NCI-H146 treated with DMSO at 0.1 percent for 48 hours (cell line): Measurements from ENCODE around the gene TCHP.

Experiments used
- DNase-seq: peaks from one replicate; lab custom pipeline; 2025; ENCODE audit not compliant: unreplicated experiment; lab: John Stamatoyannopoulos, UW

Gene TCHP

DNA sequence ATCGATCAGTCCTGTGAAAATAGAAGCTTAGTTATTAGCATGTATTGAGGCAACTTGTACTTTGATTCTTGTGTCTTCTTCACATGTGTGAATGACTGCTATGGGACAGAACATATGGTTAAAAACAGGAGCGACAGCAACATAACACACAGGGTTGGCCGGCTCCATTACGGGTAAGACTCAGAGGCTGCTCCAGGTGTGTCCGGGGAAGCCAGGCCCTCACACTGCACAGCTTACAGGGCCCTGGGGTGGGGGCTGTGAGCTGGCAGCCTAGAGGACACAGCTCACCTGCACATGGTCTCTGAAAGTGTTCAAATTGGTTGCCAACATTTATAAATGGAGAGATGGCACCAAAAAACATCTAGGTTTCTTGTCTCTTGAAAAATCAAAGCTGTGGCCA is 31.1 kb downstream of the TCHP start:
- no peak for DNase-seq

DNA sequence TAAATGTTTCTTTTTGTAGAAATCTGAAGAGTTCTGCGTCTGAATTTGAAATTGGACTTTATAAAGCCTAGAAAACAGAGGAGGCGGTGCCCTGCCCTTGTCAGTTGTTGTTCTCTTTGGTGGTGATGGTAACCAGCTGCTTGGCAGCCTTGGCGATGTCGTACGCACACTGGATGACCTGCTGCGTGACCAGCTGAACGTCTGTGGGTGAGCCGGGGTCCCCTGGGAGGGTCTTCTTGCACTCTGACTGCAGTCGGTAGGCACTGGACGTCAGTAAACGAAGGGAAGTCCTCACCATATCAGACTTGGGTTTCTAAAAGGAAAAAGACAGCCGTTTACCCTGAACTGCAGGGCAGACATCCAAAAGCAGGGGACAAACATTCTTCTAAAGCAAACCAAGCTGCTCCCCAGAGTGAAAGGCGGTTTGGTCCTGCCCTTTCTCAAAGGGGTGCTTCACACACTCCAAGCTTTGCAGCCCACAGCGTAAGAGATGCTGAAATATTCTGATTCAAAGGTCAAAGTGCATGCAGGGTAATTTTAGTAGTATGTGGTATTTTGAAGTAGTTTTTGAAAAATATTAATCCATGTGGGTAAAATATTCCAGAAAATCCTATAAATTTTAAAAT is 32.9 kb downstream of the TCHP start:
- no peak for DNase-seq

DNA sequence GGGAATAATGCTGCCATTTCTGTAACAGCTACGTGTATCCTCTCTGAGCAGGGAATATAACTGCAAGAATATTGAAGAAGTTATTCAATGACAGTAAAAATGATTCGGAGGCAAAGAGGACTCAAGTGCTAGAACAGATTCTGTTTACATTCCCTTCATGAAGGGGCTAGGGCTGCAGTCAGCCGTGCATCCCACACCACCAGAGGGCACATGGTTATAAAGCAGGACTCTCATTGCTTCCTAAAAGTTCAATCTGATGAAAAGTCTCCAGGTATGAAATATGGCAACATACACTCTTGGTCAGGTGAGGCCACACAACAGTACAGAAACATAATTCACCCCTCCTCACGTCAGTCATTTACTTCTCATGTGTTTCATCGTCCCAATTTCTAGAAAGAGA is 34.0 kb downstream of the TCHP start:
- DNase-seq, result no peak

DNA sequence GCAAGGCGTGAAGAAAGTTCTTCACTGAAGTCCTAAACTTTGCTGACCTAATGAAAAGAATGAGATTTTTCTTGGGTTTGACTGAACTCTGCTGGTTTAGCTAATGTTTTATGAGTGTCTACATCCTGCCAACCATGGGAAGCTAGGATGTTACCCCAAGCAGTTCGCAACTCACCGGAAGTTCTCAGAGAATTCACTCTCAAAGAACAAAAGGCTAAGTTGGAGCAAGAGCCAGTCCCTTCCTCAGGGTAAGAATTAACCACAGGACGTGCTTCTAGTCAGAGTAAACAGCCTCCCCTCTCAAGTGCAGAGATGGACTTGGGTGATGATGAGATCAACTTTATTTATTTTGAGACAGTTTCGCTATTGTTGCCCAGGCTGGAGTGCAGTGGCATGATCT is 37.3 kb downstream of the TCHP start:
- no peak for DNase-seq

DNA sequence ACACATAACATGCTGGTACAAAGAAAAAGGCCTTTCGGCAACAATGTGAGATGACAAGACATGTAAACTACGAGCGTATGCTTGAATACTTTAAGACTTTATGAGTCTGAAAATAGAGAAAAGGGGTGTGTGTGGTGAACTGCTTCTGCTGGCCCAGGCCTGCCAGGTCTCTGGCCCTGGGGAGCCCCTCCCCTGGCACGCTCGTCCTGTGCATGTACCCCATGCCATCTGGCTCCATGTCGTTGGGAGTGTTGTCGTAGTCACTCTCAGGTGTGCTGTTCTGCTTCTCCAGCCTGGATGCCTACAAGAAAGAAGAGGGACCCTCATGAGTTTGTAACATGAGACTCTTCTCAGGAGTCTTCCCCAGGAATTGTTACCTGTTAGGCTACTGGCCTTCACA is 38.9 kb downstream of the TCHP start:
- DNase-seq, result no peak

DNA sequence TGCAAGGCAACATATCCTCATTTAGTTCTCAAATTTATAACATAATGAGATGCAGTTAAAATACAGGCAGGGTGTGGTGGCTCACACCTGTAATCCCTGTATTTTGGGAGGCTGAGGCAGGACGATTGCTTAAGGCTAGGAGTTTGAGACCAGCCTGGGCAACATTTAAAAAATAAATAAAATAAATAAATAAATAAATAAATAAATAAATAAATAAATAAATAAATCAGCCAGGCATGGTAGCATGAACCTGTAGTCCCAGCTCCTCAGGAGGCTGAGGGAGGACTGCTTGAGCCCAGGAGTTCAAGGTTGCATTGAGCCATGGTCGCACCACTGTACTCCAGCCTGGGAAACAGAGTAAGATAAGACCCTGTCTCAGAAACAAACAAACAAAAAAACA is 39.4 kb downstream of the TCHP start:
- no peak for DNase-seq

DNA sequence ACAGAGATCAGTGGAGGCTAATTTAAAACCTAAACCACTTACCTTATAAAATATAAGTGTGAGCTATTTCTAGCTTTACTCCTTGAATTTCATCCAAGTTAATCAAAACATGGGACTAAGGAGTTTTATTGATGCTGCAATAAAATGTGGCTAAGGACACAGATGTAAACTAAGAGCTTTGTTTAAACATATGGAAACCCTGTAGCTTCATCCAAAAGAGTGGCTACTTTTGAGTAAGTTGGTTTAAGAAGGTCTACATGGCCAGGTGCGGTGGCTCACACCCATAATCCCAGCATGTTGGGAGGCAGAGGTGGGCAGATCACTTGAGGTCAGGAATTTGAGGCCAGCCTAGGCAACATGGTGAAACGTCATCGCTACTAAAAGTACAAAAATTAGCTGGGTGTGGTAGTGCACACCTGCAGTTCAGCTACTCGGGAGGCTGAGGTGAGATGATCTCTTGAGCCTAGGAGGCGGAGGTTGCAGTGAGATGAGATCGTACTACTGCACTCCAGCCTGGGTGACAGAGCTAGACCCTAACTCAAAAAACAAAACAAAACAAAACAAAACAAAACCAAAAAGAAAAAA is 40.4 kb downstream of the TCHP start:
- DNase-seq, result no peak

DNA sequence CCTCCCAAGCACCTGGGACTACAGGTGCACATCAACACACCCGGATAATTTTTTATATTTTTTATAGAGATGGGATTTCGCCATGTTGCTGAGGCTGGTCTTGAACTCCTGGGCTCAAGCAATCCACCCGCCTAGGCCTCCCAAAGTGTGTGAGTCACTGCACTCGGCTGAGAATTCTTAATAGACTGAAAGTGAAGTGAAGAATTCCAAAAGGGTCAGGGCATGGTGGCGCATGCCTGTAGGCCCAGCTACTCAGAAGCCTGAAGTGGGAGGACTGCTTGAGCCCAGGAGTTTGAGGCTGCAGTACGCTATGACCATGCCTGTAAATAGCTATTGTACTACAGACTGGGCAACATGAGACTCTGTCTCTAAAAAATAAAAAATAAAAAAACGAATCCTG is 43.7 kb downstream of the TCHP start:
- no peak for DNase-seq

DNA sequence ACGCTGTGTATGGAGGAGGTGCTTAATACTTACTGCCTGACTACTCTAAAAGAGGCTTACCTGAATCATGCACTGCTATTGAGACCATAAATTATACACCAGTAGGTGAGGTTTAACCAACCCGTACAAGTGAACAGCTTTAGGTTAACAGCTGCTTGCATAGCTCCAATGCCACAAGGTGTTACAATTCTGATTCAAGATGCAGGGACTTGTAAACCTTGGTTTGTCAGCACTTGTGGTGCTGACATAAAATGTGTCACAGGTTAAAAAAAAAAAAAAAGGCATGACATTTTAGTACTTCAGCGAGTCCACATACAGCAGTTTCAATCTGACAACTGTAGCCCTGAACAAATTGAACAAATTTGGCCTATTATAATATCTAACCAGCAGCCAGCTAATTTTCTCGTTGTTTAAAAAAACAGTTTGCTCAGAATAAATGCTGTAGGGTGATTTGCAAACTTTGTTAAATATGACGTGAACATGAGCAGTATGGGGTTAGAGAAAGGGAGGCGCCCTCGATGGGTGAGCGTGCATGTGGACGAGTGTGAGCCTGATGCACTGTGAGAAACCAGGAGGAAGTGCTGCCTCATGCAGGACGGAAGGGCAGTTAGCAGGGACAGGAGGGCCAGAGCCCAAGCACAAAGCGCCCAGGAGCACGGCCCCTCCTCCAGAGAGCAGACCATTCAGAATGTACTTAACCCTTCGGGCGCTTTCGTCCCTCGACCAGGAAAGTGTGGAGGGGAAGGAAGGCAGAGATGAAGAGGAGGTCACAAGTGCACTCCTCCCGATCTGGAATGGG is 44.7 kb downstream of the TCHP start:
- no peak for DNase-seq

DNA sequence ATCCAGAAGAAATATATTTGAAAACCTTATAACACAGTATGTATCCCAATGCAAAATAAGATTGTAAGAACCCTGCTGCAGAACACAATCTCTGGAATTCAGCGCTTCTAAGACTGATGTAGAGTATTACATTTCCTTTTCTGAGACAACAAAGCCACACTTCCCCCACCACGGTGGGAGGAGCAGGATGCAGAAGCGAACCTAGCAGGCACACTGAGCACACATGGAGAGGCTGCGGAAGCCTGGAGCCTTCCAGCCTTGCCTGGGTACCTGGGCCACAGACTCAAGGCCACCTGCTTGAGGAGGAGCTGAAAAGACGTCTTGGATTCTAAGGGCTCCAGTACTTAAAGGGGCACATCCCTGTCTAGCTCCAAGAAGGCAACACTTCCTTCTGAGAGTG is 46.4 kb downstream of the TCHP start:
- no peak for DNase-seq

DNA sequence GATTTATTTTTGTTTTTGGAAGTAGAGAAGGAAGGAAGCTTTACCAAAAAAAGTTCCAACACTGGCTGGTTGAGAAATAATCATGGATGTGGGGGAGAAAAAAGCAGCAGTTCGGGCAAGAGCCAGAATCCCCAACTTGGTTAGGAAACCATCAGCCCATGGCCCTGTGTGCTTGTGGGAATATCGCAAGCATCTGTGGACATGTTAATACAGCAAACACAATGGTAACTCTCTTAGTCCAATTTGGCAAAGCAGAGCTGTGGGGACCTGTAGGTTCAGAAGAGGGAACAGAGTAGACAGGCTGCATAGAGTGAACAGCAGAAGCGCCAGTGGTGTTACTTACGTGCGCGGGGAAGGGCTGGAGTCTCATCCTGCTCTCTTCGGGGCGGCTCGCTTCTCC is 46.8 kb downstream of the TCHP start:
- DNase-seq, result no peak

DNA sequence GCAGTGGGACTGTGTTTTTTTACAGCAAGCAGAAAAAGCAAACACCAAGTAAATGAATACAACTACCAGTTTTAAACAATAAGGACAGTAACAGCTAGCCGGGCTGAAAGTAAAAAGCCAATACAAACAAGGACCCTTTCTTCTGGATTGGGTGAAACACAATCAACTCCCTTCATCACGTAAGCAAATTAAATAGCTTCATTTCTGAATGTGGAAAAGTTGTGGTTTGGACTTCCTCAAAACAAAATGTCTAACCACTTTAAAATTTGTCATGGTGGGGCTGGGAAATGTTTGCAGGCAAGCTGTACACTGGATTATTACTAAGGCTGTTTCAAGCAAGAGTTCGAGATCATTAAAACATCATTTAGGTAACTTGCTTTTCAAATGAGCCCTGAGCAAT is 47.4 kb downstream of the TCHP start:
- DNase-seq, result no peak

DNA sequence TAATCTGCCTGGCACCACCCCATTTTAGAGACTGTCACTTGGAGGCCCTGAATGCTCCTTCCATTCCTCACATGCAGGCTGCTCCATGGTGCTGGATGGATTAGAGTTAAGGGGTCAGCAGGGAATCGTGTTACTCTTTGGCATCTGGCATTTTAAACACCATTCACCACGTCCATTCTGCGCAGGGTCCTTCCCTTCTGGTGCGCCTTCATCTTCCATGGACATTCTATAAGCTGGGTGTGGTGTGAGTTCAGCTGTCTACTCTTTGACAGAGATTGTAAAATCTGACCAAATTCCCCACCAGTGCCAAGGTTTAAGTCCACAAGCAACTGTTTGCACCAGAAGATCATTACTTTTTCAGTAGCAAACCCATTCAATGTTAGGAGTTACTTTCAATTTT is 48.3 kb downstream of the TCHP start:
- no peak for DNase-seq

DNA sequence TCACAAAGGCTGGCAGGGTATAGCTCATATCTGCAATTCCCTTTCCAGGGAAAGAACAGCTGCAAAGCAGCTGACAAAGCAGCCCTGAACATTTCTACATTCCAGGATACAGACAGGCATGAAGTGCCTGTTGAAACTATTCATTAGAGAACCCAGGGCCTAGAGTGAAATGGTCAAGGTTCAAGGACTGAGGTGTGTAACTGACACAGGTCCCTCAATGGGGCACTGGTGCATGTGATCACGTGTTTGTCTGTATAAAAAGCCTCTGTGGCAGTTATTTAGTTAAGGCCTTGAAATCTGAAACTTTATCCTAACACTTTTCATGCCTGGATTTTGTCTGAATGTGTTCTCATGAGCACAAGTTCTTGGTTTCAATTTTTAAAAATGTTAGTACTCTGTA is 49.0 kb downstream of the TCHP start:
- DNase-seq, result no peak

DNA sequence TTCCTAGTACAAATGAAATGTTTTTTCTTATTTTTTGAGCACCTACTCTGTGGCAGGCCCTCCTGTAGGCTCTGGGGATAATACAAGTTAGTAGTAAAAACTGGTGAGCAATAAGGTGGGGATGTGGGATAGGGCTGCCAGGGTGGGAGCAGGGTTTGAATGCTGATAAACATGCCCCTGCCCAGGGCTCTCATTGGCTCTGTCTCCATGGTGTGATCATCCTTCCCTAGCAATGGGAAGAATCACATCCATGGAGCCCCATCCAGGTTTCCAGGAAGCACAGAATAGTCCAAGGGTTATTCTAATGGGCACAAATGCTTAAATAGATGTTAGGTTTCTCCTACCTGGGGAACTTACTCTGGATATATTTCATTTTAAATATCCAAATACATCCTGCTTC is 50.6 kb downstream of the TCHP start:
- no peak for DNase-seq

DNA sequence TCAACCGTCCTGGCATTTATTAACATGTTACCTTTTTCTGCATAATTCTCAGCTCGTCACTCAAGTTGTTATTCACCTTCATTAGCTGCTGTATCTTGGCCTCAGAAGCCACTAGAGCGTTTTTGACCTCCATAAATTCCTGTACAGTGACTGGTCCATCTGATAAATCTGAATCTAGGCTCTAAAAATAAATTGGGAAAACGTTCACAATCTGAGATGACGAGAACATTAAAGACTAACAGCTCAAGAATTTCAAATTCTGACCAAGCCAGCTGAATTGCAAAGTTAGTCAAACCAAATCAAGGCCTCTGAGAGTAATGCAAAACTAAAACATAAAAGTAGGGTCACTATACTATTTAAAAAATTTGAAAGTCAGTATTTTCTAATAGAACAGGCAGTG is 51.1 kb downstream of the TCHP start:
- no peak for DNase-seq

DNA sequence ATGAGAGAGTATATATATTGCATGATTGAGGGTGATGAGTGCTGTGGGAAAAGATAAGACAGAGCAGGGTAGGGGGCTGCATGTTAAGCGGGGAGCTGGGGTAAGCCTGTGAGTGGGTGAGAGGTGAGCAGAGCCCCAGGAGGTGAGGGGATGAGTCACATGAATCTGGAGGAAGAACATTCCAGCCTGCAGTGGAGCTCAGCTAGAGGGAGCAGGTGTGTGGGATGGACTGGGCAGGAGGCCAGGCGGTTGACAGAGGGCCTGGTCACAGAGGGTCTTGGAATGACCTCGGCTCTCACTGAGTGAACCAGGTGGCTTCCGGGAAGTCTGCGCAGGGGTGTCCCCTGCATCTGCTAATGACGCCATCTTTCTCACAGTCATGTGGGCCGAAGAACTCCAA is 51.7 kb downstream of the TCHP start:
- DNase-seq, result no peak

DNA sequence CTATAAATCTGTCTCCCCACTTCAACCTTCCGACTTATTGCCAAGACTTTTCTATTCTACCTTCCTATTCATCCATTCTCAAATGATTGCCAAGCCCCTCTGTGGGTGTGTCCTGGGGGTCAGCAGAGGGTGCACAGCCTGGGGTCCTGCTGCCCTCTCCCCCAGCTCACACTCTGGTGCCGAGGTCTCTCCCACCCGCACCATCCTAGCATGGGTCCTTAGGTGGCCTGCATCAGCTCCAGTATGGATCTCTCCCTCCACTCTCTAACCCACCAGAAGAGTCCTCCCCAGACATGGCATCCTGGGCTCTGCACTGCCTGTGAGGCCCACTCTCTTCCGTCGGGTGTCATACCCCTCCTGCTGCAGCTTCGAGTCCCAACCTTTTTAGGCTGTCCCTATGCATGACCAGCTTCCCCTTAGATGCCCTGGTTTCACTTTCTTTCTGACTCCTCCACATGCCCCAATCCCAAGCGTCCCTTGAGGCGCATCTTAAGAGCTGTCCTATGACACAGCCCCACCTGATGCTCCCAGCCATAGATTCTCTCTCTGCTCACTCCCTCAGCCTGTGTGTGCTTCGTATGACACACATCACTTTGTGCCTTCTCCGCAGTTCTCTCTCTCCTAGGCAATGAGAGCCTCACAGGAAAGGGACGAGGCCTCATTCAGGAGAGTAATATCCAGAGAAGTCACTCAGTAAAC is 52.2 kb downstream of the TCHP start:
- no peak for DNase-seq

DNA sequence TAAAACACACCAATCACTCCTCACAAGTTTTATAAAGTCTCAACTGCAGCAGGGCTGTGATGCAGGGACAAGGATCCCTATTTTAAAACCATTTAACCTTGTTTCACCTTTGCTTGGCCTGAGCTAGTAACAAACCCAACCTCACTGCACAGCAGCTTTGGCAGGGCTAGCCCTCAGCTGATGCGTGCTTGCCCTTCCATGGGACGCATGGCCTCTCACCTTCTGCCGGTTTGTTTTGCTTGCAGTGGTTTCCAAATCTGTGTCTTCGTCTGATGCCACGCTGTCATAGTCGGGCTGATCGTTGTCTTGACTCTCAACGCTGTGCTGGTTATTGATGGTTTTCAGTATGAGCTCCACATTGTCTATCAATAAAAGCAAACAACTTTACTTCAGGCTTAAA is 52.8 kb downstream of the TCHP start:
- DNase-seq, result no peak

DNA sequence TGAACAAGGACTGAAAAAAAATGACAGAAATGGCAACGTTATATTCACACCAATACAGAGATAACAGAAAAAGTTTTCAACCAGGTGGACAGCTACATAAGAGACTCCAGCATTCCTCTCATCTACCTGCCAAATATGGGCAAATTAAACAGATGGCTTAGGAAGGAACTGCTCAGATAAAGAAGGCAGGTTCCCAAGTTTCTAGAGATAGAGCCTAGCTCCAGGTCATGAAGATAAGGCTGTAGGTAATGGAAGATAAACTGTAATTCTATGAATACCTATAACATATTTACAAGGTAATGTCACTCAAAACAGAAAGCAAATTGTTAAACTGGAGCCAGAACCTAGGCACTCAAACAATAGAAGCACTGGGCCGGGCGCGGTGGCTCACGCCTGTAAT is 53.6 kb downstream of the TCHP start:
- no peak for DNase-seq

DNA sequence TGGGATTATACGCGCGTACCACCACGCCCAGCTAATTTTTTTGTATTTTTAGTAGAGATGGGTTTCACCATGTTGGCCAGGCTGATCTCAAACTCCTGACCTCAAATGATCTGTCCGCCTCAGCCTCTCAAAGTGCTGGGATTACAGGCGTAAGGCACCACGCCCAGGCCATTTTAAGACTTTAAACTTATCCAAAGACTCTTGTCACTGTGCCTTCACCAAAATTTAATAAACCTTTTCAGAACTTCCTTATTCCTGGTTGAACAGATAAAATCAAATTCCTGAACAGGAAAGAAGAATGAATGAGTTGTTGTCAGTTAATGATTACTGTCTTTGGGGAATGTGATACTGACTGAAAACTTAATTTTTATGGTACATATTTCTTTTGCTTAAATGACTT is 58.3 kb downstream of the TCHP start:
- no peak for DNase-seq
